PFSK-1 (cell line): Measurements from ENCODE around the gene RAD9A.
A peak's percentile ranks its signal among the peaks of the same experiment; 100 is the strongest.

Source experiments
- FOXP2 ChIP-seq: optimal IDR thresholded peaks from 2 replicates; pipeline ENCODE3; 2011; ENCODE audit warnings: borderline replicate concordance, control low read depth, inconsistent platforms; ENCODE audit not compliant: insufficient read depth; ENCODE audit errors: extremely low read length, extremely low read depth
- POLR2AphosphoS5 ChIP-seq: IDR thresholded peaks from 2 replicates; pipeline ENCODE4 v1.6.1; 2012; ENCODE audit warnings: low read depth, mild to moderate bottlenecking, control low read depth, low read length, moderate library complexity
- SIN3A ChIP-seq: IDR thresholded peaks from 2 replicates; pipeline ENCODE4 v1.6.1; 2012; ENCODE audit warnings: mild to moderate bottlenecking, low read length, moderate library complexity, borderline replicate concordance; ENCODE audit not compliant: insufficient read depth
- TAF1 ChIP-seq: IDR thresholded peaks from 2 replicates; pipeline ENCODE4 v1.6.1; 2012; ENCODE audit warnings: low read length, control low read depth, borderline replicate concordance; ENCODE audit not compliant: insufficient read depth
- TF ChIP-seq, protein P1 (sequence below), 2 experiments: IDR thresholded peaks; 2 replicates each; pipeline versions ENCODE4 v1.6.1 to v1.8.0; 2011 to 2012; ENCODE audit warnings: low read depth in 2 of 2, low read length in 2 of 2, control low read depth in 1 of 2, inconsistent platforms in 1 of 2, mild to moderate bottlenecking in 1 of 2, moderate library complexity in 1 of 2; ENCODE audit not compliant: insufficient read depth in 1 of 2

Gene RAD9A

GRCh38 chr11:67435031-67435726 is 43.4 kb downstream of the RAD9A start:
- TF ChIP-seq SIN3A (no peak), POLR2AphosphoS5 (peak; percentile 7; the same call in 1 of the 2 replicates)

GRCh38 chr11:67435727-67436458 is 44.1 kb downstream of the RAD9A start:
- TF ChIP-seq POLR2AphosphoS5 (0 out of 2 replicates have a peak, but pooled peaks have one; percentile 6), SIN3A (no peak), FOXP2 (no peak), TAF1 (no peak)
- TF ChIP-seq, protein P1, sequence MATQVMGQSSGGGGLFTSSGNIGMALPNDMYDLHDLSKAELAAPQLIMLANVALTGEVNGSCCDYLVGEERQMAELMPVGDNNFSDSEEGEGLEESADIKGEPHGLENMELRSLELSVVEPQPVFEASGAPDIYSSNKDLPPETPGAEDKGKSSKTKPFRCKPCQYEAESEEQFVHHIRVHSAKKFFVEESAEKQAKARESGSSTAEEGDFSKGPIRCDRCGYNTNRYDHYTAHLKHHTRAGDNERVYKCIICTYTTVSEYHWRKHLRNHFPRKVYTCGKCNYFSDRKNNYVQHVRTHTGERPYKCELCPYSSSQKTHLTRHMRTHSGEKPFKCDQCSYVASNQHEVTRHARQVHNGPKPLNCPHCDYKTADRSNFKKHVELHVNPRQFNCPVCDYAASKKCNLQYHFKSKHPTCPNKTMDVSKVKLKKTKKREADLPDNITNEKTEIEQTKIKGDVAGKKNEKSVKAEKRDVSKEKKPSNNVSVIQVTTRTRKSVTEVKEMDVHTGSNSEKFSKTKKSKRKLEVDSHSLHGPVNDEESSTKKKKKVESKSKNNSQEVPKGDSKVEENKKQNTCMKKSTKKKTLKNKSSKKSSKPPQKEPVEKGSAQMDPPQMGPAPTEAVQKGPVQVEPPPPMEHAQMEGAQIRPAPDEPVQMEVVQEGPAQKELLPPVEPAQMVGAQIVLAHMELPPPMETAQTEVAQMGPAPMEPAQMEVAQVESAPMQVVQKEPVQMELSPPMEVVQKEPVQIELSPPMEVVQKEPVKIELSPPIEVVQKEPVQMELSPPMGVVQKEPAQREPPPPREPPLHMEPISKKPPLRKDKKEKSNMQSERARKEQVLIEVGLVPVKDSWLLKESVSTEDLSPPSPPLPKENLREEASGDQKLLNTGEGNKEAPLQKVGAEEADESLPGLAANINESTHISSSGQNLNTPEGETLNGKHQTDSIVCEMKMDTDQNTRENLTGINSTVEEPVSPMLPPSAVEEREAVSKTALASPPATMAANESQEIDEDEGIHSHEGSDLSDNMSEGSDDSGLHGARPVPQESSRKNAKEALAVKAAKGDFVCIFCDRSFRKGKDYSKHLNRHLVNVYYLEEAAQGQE (IDR thresholded peaks at IDR 0.05; ENCODE audit: insufficient read depth in 1 of 2, low read depth in 2 of 2, low read length in 2 of 2) = no peak

DNA sequence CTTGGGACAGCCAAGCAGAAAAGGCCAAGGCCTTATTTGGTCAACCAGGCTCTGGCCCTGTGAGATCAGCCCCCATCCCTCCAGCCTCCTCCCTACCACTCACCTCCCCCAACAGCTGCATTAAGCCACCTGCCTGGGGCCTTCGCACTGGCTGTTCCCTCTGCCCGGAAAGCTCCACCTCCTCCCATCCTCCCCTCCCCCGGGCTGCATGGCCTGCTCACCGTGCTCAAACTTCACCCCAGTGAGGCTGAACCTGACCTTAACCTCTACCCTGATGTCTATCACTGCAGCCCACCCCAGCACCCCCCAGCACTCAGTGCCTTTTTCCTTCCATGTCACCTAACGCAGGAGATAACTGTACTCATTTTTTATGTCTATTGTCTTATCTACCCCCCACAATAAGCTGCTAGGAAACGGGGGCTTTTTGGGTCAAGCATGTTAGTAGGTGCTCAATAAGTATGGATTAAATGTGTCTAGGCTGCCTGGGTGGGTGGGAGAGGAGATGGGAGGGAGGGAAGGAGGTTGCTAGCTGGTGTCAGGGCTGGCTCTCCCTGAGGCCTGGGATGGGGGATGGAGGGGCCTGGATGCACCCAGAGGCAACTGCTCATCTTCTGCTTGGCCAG is 44.8 kb downstream of the RAD9A start:
- TF ChIP-seq FOXP2 = no peak
- no peak for TF ChIP-seq SIN3A
- TF ChIP-seq POLR2AphosphoS5 = no peak; the same call in 1 of the 2 replicates
- TF ChIP-seq TAF1 = no peak
- TF ChIP-seq, protein P1 (IDR thresholded peaks at IDR 0.05; ENCODE audit: insufficient read depth in 1 of 2, low read depth in 2 of 2, low read length in 2 of 2) = no peak

- TF ChIP-seq POLR2AphosphoS5 = no peak; the same call in none of the 2 replicates
- TF ChIP-seq SIN3A = no peak
- no peak for TF ChIP-seq TAF1
- TF ChIP-seq FOXP2 = no peak
Observed at GRCh38 chr11:67437082-67437808, 45.5 kb downstream of the RAD9A start, which contains the start of gene PTPRCAP. Gene PTPRCAP (minus strand): TSS chr11:67437682. CDS start chr11:67437619, 63 bp downstream.

- TF ChIP-seq POLR2AphosphoS5 (no peak), TAF1 (no peak)
- TF ChIP-seq, protein P1 (IDR thresholded peaks at IDR 0.05; ENCODE audit: insufficient read depth in 1 of 2, low read depth in 2 of 2, low read length in 2 of 2) = no peak
Observed at GRCh38 chr11:67437809-67438157, 46.0 kb downstream of the RAD9A start.
